Uterus (tissue), 4 donors: ENCODE data around the gene OFD1. TPM values are rescaled to one million over a fixed set of nuclear protein-coding genes. Genes with fewer than 3 reads are reported as not detected.

Source experiments
- DNase-seq, 2 donors: peaks; one replicate each; pipeline ENCODE4 v3.0.0-alpha.2; 2019 to 2020
- H3K27ac ChIP-seq, 2 donors: fragments of 200-600 bp; sonication (generic); 1 replicate in 1 of 2; 2 replicates in 1 of 2; pipeline ENCODE4 v1.5.1; 2016 to 2018
- H3K27me3 ChIP-seq, 2 donors: fragments of 200-600 bp; sonication (generic); one replicate each; pipeline ENCODE4 v1.5.1; 2018 to 2019; ENCODE audit warnings: control low read depth in 1 of 2
- H3K36me3 ChIP-seq, 2 donors: fragments of 200-600 bp; sonication (generic); one replicate each; pipeline ENCODE4 v1.5.1; 2019; ENCODE audit warnings: control low read depth in 1 of 2
- H3K4me1 ChIP-seq, 2 donors: fragments of 200-600 bp; sonication (generic); one replicate each; pipeline ENCODE4 v1.5.1; 2018 to 2019; ENCODE audit warnings: control low read depth in 1 of 2
- H3K4me3 ChIP-seq, 2 donors: fragments of 200-600 bp; sonication (generic); 1 replicate in 1 of 2; 2 replicates in 1 of 2; pipeline ENCODE4 v1.5.1; 2018 to 2019; ENCODE audit warnings: mild to moderate bottlenecking in 1 of 2
- H3K9me3 ChIP-seq, 2 donors: fragments of 200-600 bp; sonication (generic); one replicate each; pipeline ENCODE4 v1.5.1; 2019; ENCODE audit warnings: control low read depth in 1 of 2
- POLR2A ChIP-seq, 2 donors: fragments of 450-650 bp; IDR thresholded peaks; one replicate each; pipeline ENCODE4 v1.6.1; 2016; ENCODE audit warnings: antibody characterized with exemption in 2 of 2, mild to moderate bottlenecking in 1 of 2, moderate library complexity in 1 of 2
- intact Hi-C: fragments of 100-400 bp; cut with DNase I; formaldehyde crosslinking; loops from one replicate; pipeline ENCODE4 v1.15.1; 2023; ENCODE audit warnings: low total_unique reads
- total RNA-seq, 4 donors: library from RNA; depleted of rRNA in 3 of 4; stranded (reverse); fragments of >200 nt in 3 of 4; gene quantifications; one replicate each; pipeline versions ENCODE4 v1.1.0 to v1.2.4, GENCODE V29; 2014 to 2023
- TF ChIP-seq, protein P1 (sequence below), 4 experiments: fragments of 200-600 bp in 2 of 4; fragments of 450-650 bp in 2 of 4; sonication (generic) in 2 of 4; IDR thresholded peaks; one replicate each; pipeline ENCODE4 v1.5.1; 2016 to 2019; ENCODE audit warnings: antibody characterized with exemption in 4 of 4, mild to moderate bottlenecking in 2 of 4, moderate library complexity in 1 of 4
- donor health status: DM: yes; HTN: yes; CAD: no.

Gene OFD1
- total RNA-seq, 4 donors from 2014 or later: 24.1 to 172 (median 49.7) TPM

DNA sequence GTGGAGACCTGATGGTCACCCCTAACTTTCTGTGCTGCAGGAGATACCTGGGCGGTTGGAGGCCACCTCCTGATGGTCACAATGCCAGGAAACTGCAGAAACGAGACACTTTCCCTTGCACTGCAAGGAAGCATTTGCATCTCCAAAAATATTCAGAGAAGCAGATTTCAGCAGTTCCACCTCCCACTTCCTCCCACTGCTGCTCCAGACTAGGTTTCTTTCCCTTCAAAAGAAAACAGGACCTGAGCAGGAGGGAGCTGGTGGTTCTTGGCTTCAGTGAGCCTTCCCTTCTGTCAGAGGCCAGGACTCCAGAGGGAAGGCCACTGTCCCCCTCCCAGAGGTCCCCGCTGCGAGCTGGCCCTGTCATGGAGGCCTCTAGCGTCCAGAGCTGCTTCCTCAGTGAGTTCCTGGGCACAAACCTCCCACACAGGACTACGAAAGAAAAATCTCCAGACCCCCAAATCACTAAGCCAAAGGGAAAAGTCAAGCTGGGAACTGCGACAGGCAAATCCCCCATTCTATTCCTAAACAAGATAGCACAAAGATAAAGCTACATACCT, 46.4 kb downstream of the OFD1 start:
- TF ChIP-seq POLR2A (IDR thresholded peaks at IDR 0.05): no peak
- TF ChIP-seq, protein P1, sequence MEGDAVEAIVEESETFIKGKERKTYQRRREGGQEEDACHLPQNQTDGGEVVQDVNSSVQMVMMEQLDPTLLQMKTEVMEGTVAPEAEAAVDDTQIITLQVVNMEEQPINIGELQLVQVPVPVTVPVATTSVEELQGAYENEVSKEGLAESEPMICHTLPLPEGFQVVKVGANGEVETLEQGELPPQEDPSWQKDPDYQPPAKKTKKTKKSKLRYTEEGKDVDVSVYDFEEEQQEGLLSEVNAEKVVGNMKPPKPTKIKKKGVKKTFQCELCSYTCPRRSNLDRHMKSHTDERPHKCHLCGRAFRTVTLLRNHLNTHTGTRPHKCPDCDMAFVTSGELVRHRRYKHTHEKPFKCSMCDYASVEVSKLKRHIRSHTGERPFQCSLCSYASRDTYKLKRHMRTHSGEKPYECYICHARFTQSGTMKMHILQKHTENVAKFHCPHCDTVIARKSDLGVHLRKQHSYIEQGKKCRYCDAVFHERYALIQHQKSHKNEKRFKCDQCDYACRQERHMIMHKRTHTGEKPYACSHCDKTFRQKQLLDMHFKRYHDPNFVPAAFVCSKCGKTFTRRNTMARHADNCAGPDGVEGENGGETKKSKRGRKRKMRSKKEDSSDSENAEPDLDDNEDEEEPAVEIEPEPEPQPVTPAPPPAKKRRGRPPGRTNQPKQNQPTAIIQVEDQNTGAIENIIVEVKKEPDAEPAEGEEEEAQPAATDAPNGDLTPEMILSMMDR (IDR thresholded peaks at IDR 0.05): no peak
- H3K4me3 ChIP-seq: no peak overlapping the region
- DNase-seq: no peak
- no peaks in the 10 kb centered on the region for H3K9me3 ChIP-seq
- no peaks in the 10 kb centered on the region for H3K4me1 ChIP-seq
- no peaks in the 10 kb centered on the region for H3K36me3 ChIP-seq
- no peaks in the 10 kb centered on the region for H3K27me3 ChIP-seq
- H3K27ac ChIP-seq: no peak overlapping the region
- intact Hi-C loops: no loop called here

DNA sequence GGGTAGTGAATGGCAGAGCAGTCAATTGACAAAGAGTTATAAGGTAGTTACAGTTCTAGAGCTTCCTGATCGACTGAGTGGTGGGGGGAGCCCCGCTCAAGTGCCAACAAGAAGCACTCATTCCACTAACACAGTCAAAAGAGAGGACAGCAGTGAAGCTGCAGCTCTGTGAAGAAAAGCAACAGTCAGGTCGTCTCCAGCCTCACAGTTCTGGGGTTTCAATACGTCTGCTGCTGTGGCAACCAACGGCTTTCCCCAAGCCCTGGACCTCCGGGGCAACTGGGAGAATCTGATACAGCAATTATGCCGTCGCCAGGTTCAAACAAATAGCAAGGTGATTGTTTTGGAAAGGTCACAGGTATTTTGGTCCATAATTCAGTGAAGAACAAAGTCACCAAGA, 51.5 kb downstream of the OFD1 start:
- H3K4me1 ChIP-seq: no peaks in the 10 kb centered on the region
- no peaks in the 10 kb centered on the region for H3K36me3 ChIP-seq
- no peaks in the 10 kb centered on the region for H3K27me3 ChIP-seq
- no peak overlapping the region for H3K4me3 ChIP-seq
- TF ChIP-seq, protein P1 (IDR thresholded peaks at IDR 0.05): no peak
- TF ChIP-seq POLR2A (IDR thresholded peaks at IDR 0.05): no peak
- no peaks in the 10 kb centered on the region for H3K9me3 ChIP-seq
- no peak for DNase-seq
- no peak overlapping the region for H3K27ac ChIP-seq
- intact Hi-C loops: no loop called here

- no peaks in the 10 kb centered on the region for H3K27me3 ChIP-seq
- H3K4me1 ChIP-seq: no peaks in the 10 kb centered on the region
- intact Hi-C loops: no loop called here
- H3K27ac ChIP-seq: peak overlapping the region in 1 of 2 donors; percentile 18
- TF ChIP-seq, protein P1 (IDR thresholded peaks at IDR 0.05): no peak
- no peak for TF ChIP-seq POLR2A (IDR thresholded peaks at IDR 0.05)
- H3K36me3 ChIP-seq: no peaks in the 10 kb centered on the region
- DNase-seq: no peak
- no peaks in the 10 kb centered on the region for H3K9me3 ChIP-seq
- no peak overlapping the region for H3K4me3 ChIP-seq
Measured at GRCh38 chrX:13790206-13791131, 55.9 kb downstream of the OFD1 start.

GRCh38 chrX:13791145-13791544, 56.6 kb downstream of the OFD1 start:
- TF ChIP-seq POLR2A (IDR thresholded peaks at IDR 0.05): no peak
- TF ChIP-seq, protein P1 (IDR thresholded peaks at IDR 0.05): no peak

DNA sequence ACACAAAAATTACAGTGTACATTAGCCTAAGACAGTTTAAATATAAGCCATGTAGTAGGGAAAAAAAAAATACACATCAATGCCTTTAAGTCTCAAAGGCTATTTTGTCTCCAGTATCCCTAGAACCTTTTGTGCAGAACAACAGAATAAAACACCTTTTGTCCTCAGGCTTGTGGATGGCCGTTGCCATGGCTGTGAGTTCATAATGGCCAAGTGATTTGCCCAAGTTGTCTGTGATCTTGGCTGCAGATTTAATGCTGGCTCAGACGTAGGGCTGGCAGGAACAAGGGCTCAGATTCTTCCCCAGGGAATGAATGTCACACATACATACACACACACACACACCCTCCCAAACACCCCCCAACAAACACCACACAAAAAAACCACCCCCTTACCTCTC, 57.0 kb downstream of the OFD1 start:
- Histone ChIP-seq H3K36me3 (no peaks in the 10 kb centered on the region), H3K27ac (no peak overlapping the region), H3K9me3 (no peaks in the 10 kb centered on the region), H3K4me1 (no peaks in the 10 kb centered on the region), H3K27me3 (no peaks in the 10 kb centered on the region), H3K4me3 (no peak overlapping the region)
- intact Hi-C loops: no loop called here
- DNase-seq: no peak
- TF ChIP-seq, protein P1 (IDR thresholded peaks at IDR 0.05): no peak
- no peak for TF ChIP-seq POLR2A (IDR thresholded peaks at IDR 0.05)

More at GRCh38 chrX:13791145-13791544, 56.6 kb downstream of the OFD1 start:
- Histone ChIP-seq H3K4me1 (no peaks in the 10 kb centered on the region), H3K27ac (peak overlapping the region in 1 of 2 donors; percentile 18), H3K4me3 (no peak overlapping the region), H3K36me3 (no peaks in the 10 kb centered on the region), H3K9me3 (no peaks in the 10 kb centered on the region), H3K27me3 (no peaks in the 10 kb centered on the region)
- intact Hi-C loops: no loop called here
- no peak for DNase-seq
